Thoracic aorta (tissue), 2 donors: ENCODE measurements around the gene CRACR2B. TPM values are rescaled to one million over a fixed set of nuclear protein-coding genes. Genes with fewer than 3 reads are reported as not detected.

Experiments
- ATAC-seq: fragments of 150-250 bp; one replicate; pipeline ENCODE4 v1.8.0; 2017; ENCODE audit warnings: low read depth; ENCODE audit not compliant: insufficient number of reproducible peaks, low FRiP score
- DNase-seq: peaks from one replicate; pipeline ENCODE4 v3.0.0-alpha.2; 2020; ENCODE audit warnings: low spot score
- H3K27ac ChIP-seq, 2 donors: fragments of 200-600 bp; sonication (generic); 1 replicate in 1 of 2; 2 replicates in 1 of 2; pipeline ENCODE4 v1.5.1; 2016; ENCODE audit warnings: mild to moderate bottlenecking in 2 of 2, moderate library complexity in 2 of 2
- H3K27me3 ChIP-seq: fragments of 200-600 bp; sonication (generic); replicated peaks from 2 replicates; pipeline ENCODE4 v1.6.0; 2016; ENCODE audit warnings: mild to moderate bottlenecking; ENCODE audit not compliant: insufficient read depth
- H3K36me3 ChIP-seq: fragments of 200-600 bp; sonication (generic); one replicate; pipeline ENCODE4 v1.5.1; 2016
- H3K4me1 ChIP-seq, 2 donors: fragments of 200-600 bp; sonication (generic); 1 replicate in 1 of 2; 2 replicates in 1 of 2; pipeline versions ENCODE4 v1.5.1 to v1.6.0; 2016; ENCODE audit warnings: low read depth in 2 of 2, mild to moderate bottlenecking in 1 of 2; ENCODE audit not compliant: control insufficient read depth in 1 of 2
- H3K4me3 ChIP-seq: fragments of 200-600 bp; sonication (generic); 2 replicates; pipeline ENCODE4 v1.5.1; 2016; ENCODE audit warnings: mild to moderate bottlenecking
- H3K9me3 ChIP-seq: fragments of 200-600 bp; sonication (generic); 2 replicates; pipeline ENCODE4 v1.5.1; 2016
- total RNA-seq, 2 donors: library from RNA; depleted of rRNA; stranded (reverse); fragments of >200 nt; gene quantifications; one replicate each; pipeline versions ENCODE4 v1.1.0 to v1.2.3, GENCODE V29; 2016
- TF ChIP-seq, protein P1 (sequence below): fragments of 200-600 bp; sonication (generic); IDR thresholded peaks from one replicate; pipeline ENCODE4 v1.5.1; 2019; ENCODE audit warnings: antibody characterized with exemption

The CRACR2B gene
- total RNA-seq, 2 donors from 2014 or later, result 9.6 to 11.6 TPM

DNA sequence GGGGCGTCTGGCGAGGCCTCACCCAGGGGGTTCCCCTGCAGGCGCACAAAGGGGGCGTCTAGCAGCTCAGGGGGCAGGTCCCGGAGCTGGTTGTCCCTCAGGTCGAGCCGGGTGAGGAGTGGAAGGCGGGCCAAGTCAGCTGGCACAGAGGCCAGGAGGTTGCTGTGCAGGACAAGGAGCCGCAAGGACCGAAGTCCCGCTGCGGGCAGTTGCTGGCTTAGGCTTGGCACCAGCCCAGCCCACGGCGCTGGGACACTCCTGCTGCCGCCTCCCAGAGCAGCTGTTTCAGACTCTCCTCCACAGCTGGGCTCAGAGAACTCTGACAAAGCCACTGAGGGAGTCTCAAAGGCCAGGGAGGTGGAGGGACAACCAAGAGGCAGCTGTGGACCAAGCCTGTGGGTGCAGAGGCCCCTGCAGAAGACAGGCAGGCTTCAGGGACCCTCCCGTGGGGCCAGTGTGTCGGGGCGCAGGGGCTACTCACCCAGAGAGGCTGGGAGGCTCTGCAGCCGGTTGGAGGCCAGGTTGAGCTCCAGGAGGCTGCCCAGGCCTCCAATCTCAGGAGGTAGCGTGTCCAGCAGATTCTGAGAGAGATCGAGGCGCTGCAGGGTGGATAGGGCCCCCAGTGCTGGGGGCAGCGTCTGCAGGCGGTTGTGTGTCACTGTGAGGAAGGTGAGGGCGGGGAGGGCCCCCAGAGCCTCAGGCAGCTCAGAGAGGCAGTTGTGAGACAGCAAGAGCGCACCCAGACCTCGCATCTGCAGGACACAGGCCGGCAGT, 24.8 kb upstream of the CRACR2B start:
- Histone ChIP-seq H3K27me3 (no peaks in the 10 kb centered on the region), H3K4me1 (peaks cover 9 to 29% of the 10 kb centered on the region in 2 donors), H3K27ac (no peak overlapping the region), H3K4me3 (no peak overlapping the region), H3K36me3 (peaks cover 18% of the 10 kb centered on the region), H3K9me3 (no peaks in the 10 kb centered on the region)
- ATAC-seq (no peak), DNase-seq (no peak)
- TF ChIP-seq, protein P1, sequence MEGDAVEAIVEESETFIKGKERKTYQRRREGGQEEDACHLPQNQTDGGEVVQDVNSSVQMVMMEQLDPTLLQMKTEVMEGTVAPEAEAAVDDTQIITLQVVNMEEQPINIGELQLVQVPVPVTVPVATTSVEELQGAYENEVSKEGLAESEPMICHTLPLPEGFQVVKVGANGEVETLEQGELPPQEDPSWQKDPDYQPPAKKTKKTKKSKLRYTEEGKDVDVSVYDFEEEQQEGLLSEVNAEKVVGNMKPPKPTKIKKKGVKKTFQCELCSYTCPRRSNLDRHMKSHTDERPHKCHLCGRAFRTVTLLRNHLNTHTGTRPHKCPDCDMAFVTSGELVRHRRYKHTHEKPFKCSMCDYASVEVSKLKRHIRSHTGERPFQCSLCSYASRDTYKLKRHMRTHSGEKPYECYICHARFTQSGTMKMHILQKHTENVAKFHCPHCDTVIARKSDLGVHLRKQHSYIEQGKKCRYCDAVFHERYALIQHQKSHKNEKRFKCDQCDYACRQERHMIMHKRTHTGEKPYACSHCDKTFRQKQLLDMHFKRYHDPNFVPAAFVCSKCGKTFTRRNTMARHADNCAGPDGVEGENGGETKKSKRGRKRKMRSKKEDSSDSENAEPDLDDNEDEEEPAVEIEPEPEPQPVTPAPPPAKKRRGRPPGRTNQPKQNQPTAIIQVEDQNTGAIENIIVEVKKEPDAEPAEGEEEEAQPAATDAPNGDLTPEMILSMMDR, result no peak

DNA sequence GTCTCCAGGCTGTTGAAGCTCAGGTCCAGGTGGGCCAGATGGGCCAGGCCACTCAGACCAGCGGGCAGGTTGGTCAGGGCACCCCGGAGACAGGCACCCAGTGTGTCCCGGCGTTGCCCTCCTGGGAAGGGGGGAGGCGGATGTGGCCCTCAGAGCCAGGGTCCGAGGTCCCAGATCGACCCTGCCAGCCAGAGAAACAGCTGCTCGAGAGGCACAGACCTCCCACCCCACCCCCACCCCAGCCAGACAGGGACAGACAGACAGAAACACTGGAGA, 24.3 kb upstream of the CRACR2B start:
- ATAC-seq, result no peak
- TF ChIP-seq, protein P1, result no peak
- no peaks in the 10 kb centered on the region for H3K27me3 ChIP-seq
- peaks cover 11 to 31% of the 10 kb centered on the region in 2 donors for H3K4me1 ChIP-seq
- H3K27ac ChIP-seq, result no peak overlapping the region
- no peak overlapping the region for H3K4me3 ChIP-seq
- H3K36me3 ChIP-seq, result peaks cover 18% of the 10 kb centered on the region
- DNase-seq, result no peak
- H3K9me3 ChIP-seq, result no peaks in the 10 kb centered on the region

DNA sequence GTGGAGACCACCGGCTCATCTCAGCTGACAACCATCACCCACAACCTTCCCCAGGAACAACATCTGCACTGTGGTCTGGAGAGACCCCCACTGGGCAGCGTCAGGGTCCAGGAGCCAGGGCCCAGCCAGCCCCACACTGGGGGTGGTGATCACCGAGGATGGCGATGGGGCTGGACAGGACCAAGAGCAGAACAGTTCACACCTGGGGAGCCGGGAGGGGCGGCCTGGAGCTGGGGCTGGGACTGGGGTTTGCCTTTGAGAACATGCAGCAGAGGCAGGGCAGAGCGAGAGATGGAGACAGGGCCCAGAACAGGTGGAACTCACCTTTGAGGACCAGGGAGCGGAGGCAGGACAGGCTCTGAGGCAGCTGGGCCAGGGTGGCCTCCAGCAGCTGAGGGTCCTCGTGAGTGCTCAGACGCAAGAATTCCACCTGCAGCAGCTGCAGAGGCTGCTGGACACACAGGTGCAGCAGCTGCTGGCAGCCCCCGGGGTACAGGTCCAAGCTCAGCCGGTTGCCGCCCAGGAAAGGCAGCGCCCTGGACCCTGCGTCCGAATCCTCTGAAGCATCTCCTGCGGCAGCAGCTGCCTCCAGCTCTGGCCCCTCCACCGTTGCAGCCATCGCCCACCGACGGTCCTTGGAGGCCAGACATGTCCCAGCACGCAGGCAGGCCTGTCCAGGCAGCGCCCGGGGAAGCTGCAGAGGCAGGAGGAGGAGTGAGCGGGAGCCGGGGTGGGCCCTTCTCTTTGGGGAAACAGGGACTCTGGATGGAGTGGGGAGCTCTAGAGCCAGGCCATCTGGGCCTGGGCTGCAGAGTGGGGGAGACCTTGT, 23.7 kb upstream of the CRACR2B start:
- Histone ChIP-seq H3K4me3 (peak overlapping the region; percentile 81), H3K9me3 (no peaks in the 10 kb centered on the region), H3K4me1 (peaks cover 14 to 36% of the 10 kb centered on the region in 2 donors), H3K27ac (peak overlapping the region in 1 of 2 donors; percentile 4), H3K27me3 (no peaks in the 10 kb centered on the region), H3K36me3 (peaks cover 18% of the 10 kb centered on the region)
- TF ChIP-seq, protein P1, result no peak
- ATAC-seq (no peak), DNase-seq (no peak)

DNA sequence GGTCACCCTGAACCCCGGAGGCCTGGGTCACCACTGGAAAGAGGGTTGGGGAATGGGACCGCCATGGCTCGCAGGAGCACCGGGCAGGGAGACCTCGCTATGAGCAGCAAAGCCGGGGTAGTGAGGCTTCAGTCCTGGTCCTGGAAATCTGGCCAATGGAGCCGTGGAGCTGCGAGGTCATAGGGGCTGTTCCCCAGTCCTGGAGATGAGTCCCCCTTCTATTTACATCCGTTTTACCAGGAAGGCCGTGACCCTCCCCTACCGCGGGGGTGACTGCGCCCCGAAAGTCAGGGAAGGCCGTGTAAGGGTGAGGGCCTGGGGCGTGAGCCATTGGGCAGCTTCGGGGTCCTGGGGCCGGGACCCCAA, 23.1 kb upstream of the CRACR2B start:
- Histone ChIP-seq H3K36me3 (peaks cover 18% of the 10 kb centered on the region), H3K4me1 (peaks cover 14 to 37% of the 10 kb centered on the region in 2 donors), H3K4me3 (peak overlapping the region; percentile 81), H3K27ac (peak overlapping the region; percentile 4 to 90), H3K27me3 (no peaks in the 10 kb centered on the region), H3K9me3 (no peaks in the 10 kb centered on the region)
- no peak for ATAC-seq
- no peak for DNase-seq
- TF ChIP-seq, protein P1, result no peak
